H1 (cell line): ENCODE data around the gene ARID4B. TPM values are rescaled to one million over a fixed set of nuclear protein-coding genes. Genes with fewer than 3 reads are reported as not detected.

Experiments
- CTCF ChIA-PET: fragments of 300-600 bp; sonication (Branson Sonifier 250); formaldehyde crosslinking; loops from one replicate; lab custom pipeline; 2021; ENCODE audit not compliant: partially characterized antibody; lab: Charles Lee
- POLR2A ChIA-PET: fragments of 300-600 bp; sonication (Branson Sonifier 250); formaldehyde crosslinking; loops from one replicate; lab custom pipeline; 2021; ENCODE audit warnings: inconsistent platforms; ENCODE audit not compliant: partially characterized antibody; lab: Charles Lee
- DNase-seq, 2 experiments: peaks; one replicate each; pipeline versions ENCODE4 v3.0.0 to v3.0.0-alpha.2; 2010 to 2022; ENCODE audit warnings: low spot score in 2 of 2, low read depth in 1 of 2, mixed read lengths in 1 of 2
- FAIRE-seq: peaks from 2 replicates; lab custom pipeline; 2011; peaks lifted over from hg19 to GRCh38; lab: Jason Lieb, UNC
- H2AFZ ChIP-seq: 2 replicates; pipeline ENCODE4 v1.8.1; 2012; ENCODE audit warnings: low read length, inconsistent platforms
- H2AK5ac ChIP-seq: 2 replicates; pipeline ENCODE4 v1.6.1; 2013; ENCODE audit warnings: low read depth, low read length
- H2BK120ac ChIP-seq: replicated peaks from 2 replicates; pipeline ENCODE3; 2013; ENCODE audit warnings: low read depth, low read length, inconsistent platforms
- H2BK12ac ChIP-seq: 2 replicates; pipeline ENCODE4 v1.6.1; 2013; ENCODE audit warnings: low read depth, low read length
- H2BK15ac ChIP-seq: 2 replicates; pipeline ENCODE4 v1.6.1; 2013; ENCODE audit warnings: low read length
- H2BK20ac ChIP-seq: 2 replicates; pipeline ENCODE4 v1.6.1; 2013; ENCODE audit warnings: low read length
- H2BK5ac ChIP-seq: 2 replicates; pipeline ENCODE4 v1.6.1; 2013; ENCODE audit warnings: low read depth, low read length
- H3K14ac ChIP-seq: 2 replicates; pipeline ENCODE4 v1.6.1; 2013; ENCODE audit warnings: inconsistent platforms; ENCODE audit not compliant: insufficient read length
- H3K18ac ChIP-seq: 2 replicates; pipeline ENCODE4 v1.6.1; 2013; ENCODE audit warnings: low read length; ENCODE audit errors: extremely low read depth
- H3K23ac ChIP-seq: 2 replicates; pipeline ENCODE4 v1.6.1; 2013; ENCODE audit warnings: inconsistent platforms; ENCODE audit not compliant: insufficient read length
- H3K23me2 ChIP-seq: 2 replicates; pipeline ENCODE4 v1.6.1; 2013; ENCODE audit warnings: low read depth, low read length
- H3K27ac ChIP-seq: 2 replicates; pipeline ENCODE4 v1.6.1; 2011; ENCODE audit warnings: low read depth, low read length, inconsistent platforms
- H3K27me3 ChIP-seq, 4 experiments: replicated peaks in 1 of 4; 1 replicate in 1 of 4; 2 replicates in 3 of 4; pipeline versions ENCODE4 v1.6.1 to v1.8.1; 2011 to 2013; ENCODE audit warnings: low read length in 3 of 4, mild to moderate bottlenecking in 3 of 4, inconsistent platforms in 2 of 4, mixed read lengths in 2 of 4, moderate library complexity in 1 of 4; ENCODE audit not compliant: control insufficient read depth in 3 of 4, insufficient read depth in 3 of 4; ENCODE audit errors: extremely low read depth in 1 of 4
- H3K36me3 ChIP-seq, 4 experiments: 2 replicates each; pipeline versions ENCODE4 v1.6.1 to v1.8.1; 2011 to 2013; ENCODE audit warnings: mild to moderate bottlenecking in 4 of 4, low read length in 3 of 4, moderate library complexity in 2 of 4, control low read depth in 1 of 4, inconsistent platforms in 1 of 4; ENCODE audit not compliant: insufficient read depth in 4 of 4, control insufficient read depth in 2 of 4
- H3K4ac ChIP-seq: replicated peaks from 2 replicates; pipeline ENCODE3; 2013; ENCODE audit warnings: low read length, low read depth, mixed read lengths, inconsistent platforms; ENCODE audit not compliant: insufficient read length
- H3K4me1 ChIP-seq, 4 experiments: replicated peaks in 1 of 4; 1 replicate in 1 of 4; 2 replicates in 3 of 4; pipeline versions ENCODE4 v1.6.1 to v1.8.1; 2011 to 2013; ENCODE audit warnings: low read length in 3 of 4, inconsistent platforms in 2 of 4, mixed read lengths in 1 of 4; ENCODE audit not compliant: insufficient read depth in 4 of 4, control insufficient read depth in 3 of 4
- H3K4me2 ChIP-seq, 2 experiments: 2 replicates each; pipeline versions ENCODE4 v1.6.1 to v1.8.1; 2011 to 2013; ENCODE audit warnings: low read depth in 2 of 2, low read length in 2 of 2, control low read depth in 1 of 2, inconsistent platforms in 1 of 2, mild to moderate bottlenecking in 1 of 2; ENCODE audit not compliant: insufficient read depth in 1 of 2
- H3K4me3 ChIP-seq, 4 experiments: fragments of 200-600, 300-600 bp in 1 of 4; sonication (generic), shearing (Covaris generic), sonication (Bioruptor Twin) in 1 of 4; 2 replicates each; pipeline versions ENCODE4 v1.5.1 to v1.8.1; 2011 to 2016; ENCODE audit warnings: low read length in 4 of 4, low read depth in 3 of 4, control low read depth in 2 of 4, inconsistent platforms in 2 of 4, mild to moderate bottlenecking in 2 of 4, mixed read lengths in 1 of 4, moderate library complexity in 1 of 4; ENCODE audit not compliant: insufficient read depth in 2 of 4; ENCODE audit errors: extremely low read depth in 1 of 4
- H3K56ac ChIP-seq: replicated peaks from 2 replicates; pipeline ENCODE3; 2013; ENCODE audit warnings: low read depth, mild to moderate bottlenecking, mixed read lengths, low read length, inconsistent platforms; ENCODE audit not compliant: insufficient read length
- H3K79me1 ChIP-seq: 2 replicates; pipeline ENCODE4 v1.6.1; 2013; ENCODE audit warnings: low read depth, low read length, control low read depth
- H3K79me2 ChIP-seq, 2 experiments: 2 replicates each; pipeline versions ENCODE4 v1.6.1 to v1.8.1; 2012 to 2013; ENCODE audit warnings: low read length in 2 of 2, mild to moderate bottlenecking in 2 of 2, inconsistent platforms in 1 of 2; ENCODE audit not compliant: insufficient read depth in 2 of 2, control insufficient read depth in 1 of 2
- H3K9ac ChIP-seq, 4 experiments: replicated peaks in 1 of 4; 1 replicate in 1 of 4; 2 replicates in 3 of 4; pipeline versions ENCODE4 v1.6.1 to v1.8.1; 2011 to 2013; ENCODE audit warnings: low read depth in 3 of 4, low read length in 3 of 4, control low read depth in 2 of 4, mild to moderate bottlenecking in 2 of 4, moderate library complexity in 2 of 4, inconsistent platforms in 1 of 4; ENCODE audit errors: extremely low read depth in 1 of 4
- H3K9me3 ChIP-seq, 2 experiments: 2 replicates each; pipeline versions ENCODE4 v1.6.1 to v1.8.1; 2012 to 2013; ENCODE audit warnings: mild to moderate bottlenecking in 2 of 2, moderate library complexity in 2 of 2, control low read depth in 1 of 2, inconsistent platforms in 1 of 2, low read depth in 1 of 2, low read length in 1 of 2, mixed read lengths in 1 of 2; ENCODE audit not compliant: insufficient read depth in 2 of 2
- H4K20me1 ChIP-seq, 2 experiments: replicated peaks in 1 of 2; 2 replicates each; pipeline versions ENCODE3 to v1.8.1; 2011 to 2013; ENCODE audit warnings: inconsistent platforms in 2 of 2, low read length in 2 of 2, mild to moderate bottlenecking in 1 of 2; ENCODE audit not compliant: insufficient read depth in 2 of 2, control insufficient read depth in 1 of 2
- H4K5ac ChIP-seq: 2 replicates; pipeline ENCODE4 v1.6.1; 2013; ENCODE audit warnings: low read length, low read depth, mixed read lengths, inconsistent platforms; ENCODE audit not compliant: insufficient read length
- H4K8ac ChIP-seq: 2 replicates; pipeline ENCODE4 v1.8.0; 2013; ENCODE audit warnings: mild to moderate bottlenecking, moderate library complexity, low read length, inconsistent platforms; ENCODE audit not compliant: insufficient read depth; ENCODE audit errors: extremely low read depth
- H4K91ac ChIP-seq: replicated peaks from 2 replicates; pipeline ENCODE3; 2013; ENCODE audit warnings: low read length, mixed read lengths, inconsistent platforms; ENCODE audit not compliant: insufficient read length
- ASH2L ChIP-seq: fragments of 200-600, 300-600 bp; sonication (generic); IDR thresholded peaks from one replicate; pipeline ENCODE4 v1.7.1; 2017; ENCODE audit warnings: low read length
- BCL11A ChIP-seq, 2 experiments: IDR thresholded peaks; one replicate each; pipeline ENCODE4 v1.6.1; 2011; ENCODE audit warnings: low read depth in 2 of 2, low read length in 2 of 2, mild to moderate bottlenecking in 2 of 2
- CHD1 ChIP-seq: IDR thresholded peaks from 2 replicates; pipeline ENCODE4 v1.6.1; 2012; ENCODE audit warnings: low read depth, low read length, improper control_type of control experiment
- CHD2 ChIP-seq: IDR thresholded peaks from 2 replicates; pipeline ENCODE4 v1.6.1; 2012; ENCODE audit warnings: low read length, improper control_type of control experiment
- CTCF ChIP-seq, 3 experiments: IDR thresholded peaks; 1 replicate in 2 of 3; 2 replicates in 1 of 3; pipeline versions ENCODE4 v1.5.1 to v1.6.1; 2011; ENCODE audit warnings: low read length in 3 of 3, mild to moderate bottlenecking in 3 of 3, inconsistent platforms in 2 of 3, low read depth in 1 of 3, moderate library complexity in 1 of 3; ENCODE audit not compliant: insufficient read depth in 1 of 3; ENCODE audit errors: control extremely low read depth in 1 of 3
- EGR1 ChIP-seq: IDR thresholded peaks from 2 replicates; pipeline ENCODE4 v1.6.1; 2011; ENCODE audit warnings: low read depth, low read length, borderline replicate concordance
- GTF2F1 ChIP-seq: IDR thresholded peaks from 2 replicates; pipeline ENCODE4 v1.6.1; 2012; ENCODE audit warnings: low read depth, low read length, improper control_type of control experiment, borderline replicate concordance
- HDAC2 ChIP-seq, 2 experiments: fragments of 300-600 bp in 1 of 2; sonication (generic) in 1 of 2; IDR thresholded peaks; 2 replicates each; pipeline ENCODE4 v1.6.1; 2011 to 2012; ENCODE audit warnings: low read depth in 2 of 2, low read length in 2 of 2, mild to moderate bottlenecking in 2 of 2, moderate library complexity in 2 of 2, borderline replicate concordance in 1 of 2, inconsistent platforms in 1 of 2
- NANOG ChIP-seq: IDR thresholded peaks from 2 replicates; pipeline ENCODE4 v1.6.1; 2011; ENCODE audit warnings: low read length, low read depth, mild to moderate bottlenecking, inconsistent platforms; ENCODE audit not compliant: insufficient read depth, poor library complexity, severe bottlenecking
- PHF8 ChIP-seq: fragments of 200-600 bp; sonication (generic); conservative IDR thresholded peaks from 2 replicates; pipeline ENCODE4 v1.7.1; 2012; ENCODE audit warnings: low read depth, mild to moderate bottlenecking, inconsistent platforms, low read length, moderate library complexity
- POLR2A ChIP-seq, 2 experiments: IDR thresholded peaks; 1 replicate in 1 of 2; 2 replicates in 1 of 2; pipeline ENCODE4 v1.6.1; 2011; ENCODE audit warnings: low read depth in 2 of 2, low read length in 2 of 2, mild to moderate bottlenecking in 2 of 2; ENCODE audit errors: control extremely low read depth in 1 of 2
- SAP30 ChIP-seq: fragments of 300-600 bp; sonication (generic); IDR thresholded peaks from 2 replicates; pipeline ENCODE4 v1.7.1; 2012; ENCODE audit warnings: low read length, moderate library complexity, mild to moderate bottlenecking, inconsistent platforms; ENCODE audit not compliant: insufficient read depth, insufficient replicate concordance
- YY1 ChIP-seq: IDR thresholded peaks from 2 replicates; pipeline ENCODE4 v1.6.1; 2011; ENCODE audit warnings: low read depth, mild to moderate bottlenecking, low read length
- polyA plus RNA-seq, 7 experiments: library from polyadenylated mRNA; depleted of rRNA in 3 of 7; stranded (reverse) in 5 of 7; unstranded in 2 of 7; fragments of >200 nt in 5 of 7; fragments of 200-250 nt in 2 of 7; gene quantifications; 1 replicate in 5 of 7; 2 replicates in 1 of 7; 4 replicates in 1 of 7; pipeline versions ENCODE4 v1.2.1 to v1.2.3, GENCODE V29; 2011 to 2013; ENCODE audit warnings: missing spikeins in 2 of 7, mixed read lengths in 2 of 7
- total RNA-seq: library from RNA; stranded (reverse); fragmentation: NEBNext Ultra II Directional; extraction: Animal tissue kit (Norgen Biotek cat#: 25700); gene quantifications from 2 replicates; pipeline ENCODE4 v1.2.1, GENCODE V29; 2021

Gene ARID4B
- total and polyA plus RNA-seq, 2 of the 8 experiments (the other 6 are each of a cell fraction or from before 2014, with no cell fraction given) = 5.1 to 28.8 TPM

- no peak overlapping the region for H2BK120ac ChIP-seq
- no peak overlapping the region for H3K9ac ChIP-seq
- no peak overlapping the region for H3K4ac ChIP-seq
- peaks cover 2 to 73% (median 18%) of the 10 kb centered on the region in 4 experiments; a peak in 7 of 8 replicates for H3K36me3 ChIP-seq
- no peak overlapping the region for H2BK15ac ChIP-seq
- POLR2A ChIA-PET = interaction anchor here (1.1 to 1.4 kb wide), 2 partner anchors 10 to 13 kb away, joined by 3 to 4 read pairs; no protein-coding TSS in a partner anchor
- H2BK12ac ChIP-seq = no peak overlapping the region
- no peak overlapping the region for H4K91ac ChIP-seq
- DNase-seq = no peak
- no peak overlapping the region for H3K56ac ChIP-seq
- H3K4me3 ChIP-seq = no peak overlapping the region
- H2BK5ac ChIP-seq = no peak overlapping the region
- no peaks in the 10 kb centered on the region for H3K79me1 ChIP-seq
- no peak overlapping the region for H3K18ac ChIP-seq
- H3K14ac ChIP-seq = no peak overlapping the region
- H3K27ac ChIP-seq = no peak overlapping the region
- no peak overlapping the region for H3K23ac ChIP-seq
- H2AK5ac ChIP-seq = no peak overlapping the region
- H4K5ac ChIP-seq = no peak overlapping the region
- H2AFZ ChIP-seq = no peak overlapping the region
- no peaks in the 10 kb centered on the region for H3K9me3 ChIP-seq
- FAIRE-seq = no peak
- H3K27me3 ChIP-seq = no peaks in the 10 kb centered on the region
- H2BK20ac ChIP-seq = no peak overlapping the region
- CTCF ChIA-PET = interaction anchor here (0.6 to 1.8 kb wide), 4 partner anchors 9 to 191 kb away, joined by 3 to 6 read pairs (median 4); no protein-coding TSS in a partner anchor
- H4K8ac ChIP-seq = no peak overlapping the region
- no peaks in the 10 kb centered on the region for H3K23me2 ChIP-seq
- H3K4me1 ChIP-seq = no peaks in the 10 kb centered on the region
- H3K4me2 ChIP-seq = no peak overlapping the region
- H3K79me2 ChIP-seq = no peaks in the 10 kb centered on the region; a peak in 1 of 4 replicates
- H4K20me1 ChIP-seq = peaks cover 0 to 3% of the 10 kb centered on the region in 2 experiments
- TF ChIP-seq HDAC2 (IDR thresholded peaks at IDR 0.05; ENCODE audit: borderline replicate concordance in 1 of 2, low read depth in 2 of 2, low read length in 2 of 2) = no peak
- no peak for TF ChIP-seq GTF2F1
- TF ChIP-seq ASH2L = no peak
- no peak for TF ChIP-seq POLR2A (IDR thresholded peaks at IDR 0.05; ENCODE audit: control extremely low read depth in 1 of 2, low read depth in 2 of 2, low read length in 2 of 2)
- TF ChIP-seq SAP30 = no peak
- TF ChIP-seq CTCF (IDR thresholded peaks at IDR 0.05; ENCODE audit: control extremely low read depth in 1 of 3, insufficient read depth in 1 of 3, low read depth in 1 of 3, low read length in 3 of 3) = no peak
- TF ChIP-seq PHF8 = no peak
- no peak for TF ChIP-seq CHD1
- no peak for TF ChIP-seq BCL11A (IDR thresholded peaks at IDR 0.05; ENCODE audit: low read depth in 2 of 2, low read length in 2 of 2)
- no peak for TF ChIP-seq EGR1
- TF ChIP-seq CHD2 = no peak
- no peak for TF ChIP-seq YY1
- TF ChIP-seq NANOG = no peak
These were observed 102.7 kb downstream of the ARID4B start for GRCh38 chr1:235225299-235225698.
